ENCODE data around the gene TBCD.
"Not testable (repeated sequence)": the region's sequence is repeated elsewhere in the genome, so short reads cannot be mapped to it uniquely, and the experiment has no call there.

Gene TBCD

DNA sequence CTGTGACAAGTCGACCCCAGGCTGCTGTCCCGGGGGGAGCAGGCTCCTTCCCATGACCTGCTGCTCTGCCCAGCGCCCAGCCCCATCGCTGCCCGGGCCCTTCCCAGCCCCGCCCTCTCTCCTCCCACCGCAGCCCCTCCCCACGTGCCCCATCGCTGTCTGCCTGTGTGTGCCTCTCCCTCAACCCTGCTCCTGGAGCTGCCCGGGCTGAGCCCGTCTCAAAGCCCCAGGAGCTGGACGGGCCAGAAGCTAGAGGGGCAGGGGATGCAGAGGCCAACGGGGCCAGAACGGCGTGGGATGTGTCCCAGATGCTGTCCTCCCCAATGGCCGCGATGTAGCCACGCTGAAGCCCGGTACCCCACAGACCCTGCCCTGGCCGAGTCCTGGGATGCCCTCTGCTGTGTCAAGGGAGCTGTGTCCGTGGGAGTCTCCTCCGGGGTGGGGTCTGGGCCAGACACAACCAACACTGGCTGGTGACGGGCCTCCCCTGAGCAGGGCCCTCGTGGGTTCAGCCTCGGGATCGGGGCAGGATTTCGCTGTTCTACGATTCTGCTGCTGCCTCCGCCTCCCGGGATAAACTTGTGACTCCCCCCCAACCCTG is 206.2 kb downstream of the TBCD start:
- no peak for DNase-seq (ENCODE audit: low spot score)

DNA sequence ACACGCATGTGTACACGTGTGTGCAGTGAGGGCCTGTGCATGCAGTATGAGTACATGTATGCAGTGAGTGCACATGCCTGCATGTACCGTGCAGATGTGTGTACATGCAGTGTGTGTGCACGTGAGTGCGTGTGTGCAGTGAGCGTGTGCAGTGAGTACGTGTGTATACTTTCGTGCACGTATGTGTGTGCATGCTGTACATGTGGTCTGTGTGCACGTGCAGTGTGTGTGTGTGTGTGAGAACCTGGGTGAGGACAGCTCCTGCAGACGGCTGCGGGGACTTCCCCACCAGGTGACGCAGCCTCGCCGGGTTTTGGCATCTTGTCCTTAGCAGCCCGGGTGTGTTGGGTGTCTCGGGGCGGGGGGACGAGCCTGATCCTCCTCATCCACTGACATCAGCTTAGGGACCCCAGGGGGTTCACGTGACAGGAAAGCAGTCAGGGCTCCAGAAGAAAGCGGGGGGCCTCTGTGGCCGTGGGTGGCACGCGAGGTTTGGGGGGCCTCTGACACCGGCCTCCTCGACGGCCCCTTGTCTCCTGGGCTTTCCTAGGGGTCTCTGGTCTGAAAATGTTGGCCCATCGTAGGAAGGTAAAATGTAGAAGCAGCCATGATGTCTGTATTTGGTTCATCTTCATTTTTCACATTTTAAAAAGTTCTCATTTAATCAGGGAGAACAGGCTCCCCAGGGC is 207.5 kb downstream of the TBCD start:
- DNase-seq (ENCODE audit: low spot score): no peak

DNA sequence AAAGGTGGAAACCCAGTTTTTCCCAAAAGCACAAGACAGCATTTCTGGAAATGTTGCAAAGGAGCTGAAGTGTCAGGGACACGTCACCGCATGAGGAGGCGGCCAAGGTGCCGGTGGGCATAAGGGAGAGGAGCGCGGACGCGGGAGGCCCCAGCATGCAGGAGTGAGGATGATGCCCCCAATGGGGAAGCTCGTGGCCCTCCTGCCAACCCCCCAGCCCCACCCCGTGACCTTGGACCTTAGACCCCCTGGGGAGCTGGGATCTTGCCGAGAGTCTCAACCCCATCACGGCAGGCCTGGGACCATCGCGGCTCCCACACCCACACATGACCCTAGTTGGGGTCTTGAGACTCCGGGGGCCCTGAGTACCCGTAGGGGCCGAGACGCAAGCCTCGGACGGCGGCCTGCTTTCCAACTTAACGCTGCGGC is 208.1 kb downstream of the TBCD start:
- DNase-seq (ENCODE audit: low spot score): no peak

DNA sequence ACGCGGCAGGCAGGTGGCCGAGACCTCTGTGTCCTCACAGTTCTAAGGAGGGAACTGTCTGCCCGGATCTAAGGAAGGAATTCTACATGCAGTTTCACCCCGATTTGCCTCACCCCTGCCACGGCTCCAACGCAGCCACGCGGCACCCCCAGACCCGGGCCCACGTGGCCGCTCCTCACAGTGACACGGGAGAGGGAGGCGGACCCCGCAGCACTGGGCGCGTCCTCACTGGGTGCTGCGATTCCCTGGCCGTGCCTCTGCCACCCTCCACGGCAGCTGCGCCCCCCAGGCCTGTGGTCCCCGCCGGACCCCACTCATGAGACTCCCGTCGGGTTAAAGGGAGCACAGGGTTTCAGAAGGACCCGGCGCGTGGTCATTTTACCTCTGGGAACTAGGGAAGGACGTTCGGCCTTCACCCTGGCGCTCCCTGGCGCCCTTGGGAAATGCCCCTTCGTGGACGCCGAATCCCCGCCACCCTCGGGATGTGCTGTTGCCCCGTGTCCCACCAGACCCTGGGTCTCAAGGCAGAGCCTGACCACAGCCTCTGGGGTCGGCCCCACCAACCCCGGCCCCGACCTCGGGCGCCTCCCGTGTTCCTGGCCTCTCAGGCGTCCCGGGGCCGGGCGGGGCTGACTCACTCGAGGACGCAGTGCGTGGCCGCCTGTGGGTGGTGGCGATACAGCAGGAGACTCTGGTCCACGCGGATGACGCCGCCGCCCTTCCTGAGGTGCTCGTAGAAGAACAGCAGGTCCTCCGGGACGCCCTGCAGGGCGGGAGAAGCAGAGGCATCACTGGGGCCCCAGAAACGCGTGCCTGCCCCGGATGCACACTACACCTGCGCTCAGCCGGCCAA is 208.8 kb downstream of the TBCD start:
- no peak for DNase-seq (ENCODE audit: low spot score)

DNA sequence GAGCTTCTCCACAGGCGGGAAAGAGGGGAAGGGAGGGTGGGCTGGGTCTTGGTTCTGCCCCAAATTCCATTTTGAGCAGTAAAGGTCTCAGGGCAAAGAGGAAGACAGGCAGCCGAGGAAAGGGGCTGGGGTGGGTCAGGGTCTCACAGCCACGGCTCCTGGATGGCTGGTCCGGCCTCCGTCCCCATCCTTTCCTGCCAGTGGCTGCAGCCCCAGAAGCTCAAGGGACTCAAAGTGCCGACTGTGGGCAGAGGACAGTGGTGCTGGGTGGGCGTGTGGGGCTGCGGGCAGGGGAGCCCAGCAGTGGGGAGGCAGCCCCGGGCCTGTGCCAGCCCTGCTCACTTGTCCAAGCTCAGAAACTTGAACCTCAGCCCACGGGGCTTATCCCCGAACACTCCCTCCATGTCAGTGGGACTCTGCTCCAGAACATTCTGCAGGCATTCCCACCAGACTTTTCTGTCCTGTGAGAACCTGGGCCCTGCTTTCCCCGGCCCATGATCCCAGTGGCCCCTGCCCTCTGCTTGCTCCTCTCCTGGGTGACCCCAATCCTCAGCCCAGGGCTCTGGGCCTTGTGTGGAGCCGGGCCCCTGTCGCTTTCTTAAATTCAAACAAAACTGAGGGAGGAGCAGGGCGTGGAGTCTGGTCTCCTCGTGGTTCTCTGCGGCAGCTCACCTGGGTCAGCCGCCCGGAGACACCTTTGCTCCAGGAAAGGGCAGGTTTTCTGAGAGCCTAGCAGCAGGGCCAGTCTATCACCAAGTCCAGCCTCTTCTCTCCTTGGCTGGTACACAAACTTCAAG is 209.7 kb downstream of the TBCD start:
- DNase-seq (ENCODE audit: low spot score): no peak

DNA sequence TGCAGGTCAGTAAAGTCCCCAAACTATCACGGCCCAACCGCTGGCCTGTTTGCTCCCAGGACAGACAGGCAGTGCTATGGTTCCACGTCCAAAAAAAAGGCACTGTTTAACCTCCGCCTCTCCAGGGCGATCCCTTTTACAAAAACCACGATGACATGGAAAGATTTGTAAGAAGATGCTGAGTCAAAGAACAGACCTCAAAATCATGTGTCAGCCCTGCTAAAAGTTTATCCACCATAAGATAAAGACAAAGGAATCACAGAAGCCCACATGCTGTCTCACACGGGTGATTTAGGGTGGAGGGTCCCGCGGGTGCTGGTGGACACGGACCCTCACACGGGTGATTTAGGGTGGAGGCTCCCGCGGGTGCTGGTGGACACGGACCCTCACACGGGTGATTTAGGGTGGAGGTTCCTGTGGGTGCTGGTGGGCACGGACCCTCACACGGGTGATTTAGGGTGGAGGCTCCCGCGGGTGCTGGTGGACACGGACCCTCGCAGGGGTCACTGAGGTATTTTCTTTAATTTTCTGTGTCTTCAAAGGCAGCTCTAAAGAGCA is 210.4 kb downstream of the TBCD start:
- no peak for DNase-seq (ENCODE audit: low spot score)

DNA sequence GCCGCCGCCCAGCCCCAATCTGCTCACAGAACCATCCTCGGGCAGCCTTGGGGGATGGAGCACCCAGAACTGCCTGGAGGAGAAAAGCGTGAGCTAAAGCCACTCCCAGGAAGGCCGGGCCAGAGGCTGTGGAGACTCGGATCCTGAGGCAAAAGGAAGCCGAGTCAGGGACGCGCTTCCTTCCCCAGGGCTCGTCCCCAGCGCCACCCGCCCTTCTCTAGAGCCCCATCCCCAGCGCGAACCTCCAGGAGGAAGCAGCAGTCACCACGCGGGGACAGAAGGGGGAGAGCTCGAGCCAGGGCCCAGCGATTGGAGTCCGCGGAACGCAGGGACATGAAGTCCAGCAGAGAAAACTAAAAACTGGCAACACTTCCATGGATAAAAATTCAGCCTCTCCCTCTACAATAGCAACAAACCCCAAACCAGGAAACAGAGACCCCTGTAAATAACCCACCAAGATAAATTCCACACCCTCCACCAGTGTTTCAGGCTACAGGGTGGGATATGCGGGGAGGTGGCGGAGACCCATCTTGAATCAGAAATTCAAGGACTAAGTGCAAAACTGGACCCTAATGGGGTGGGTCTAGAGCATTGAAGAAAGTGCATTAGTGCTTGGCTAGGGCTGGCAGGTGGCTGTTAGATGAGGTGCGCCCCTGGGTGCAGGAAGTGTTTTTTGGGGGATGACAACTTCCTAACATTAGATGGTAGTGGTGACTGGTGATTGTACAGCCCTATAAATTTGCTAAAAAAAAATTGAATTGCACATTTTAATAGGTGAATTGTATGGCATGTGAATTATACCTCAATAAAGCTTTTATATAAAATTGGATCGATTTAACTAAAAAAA is 211.5 kb downstream of the TBCD start:
- DNase-seq (ENCODE audit: low spot score): no peak

DNA sequence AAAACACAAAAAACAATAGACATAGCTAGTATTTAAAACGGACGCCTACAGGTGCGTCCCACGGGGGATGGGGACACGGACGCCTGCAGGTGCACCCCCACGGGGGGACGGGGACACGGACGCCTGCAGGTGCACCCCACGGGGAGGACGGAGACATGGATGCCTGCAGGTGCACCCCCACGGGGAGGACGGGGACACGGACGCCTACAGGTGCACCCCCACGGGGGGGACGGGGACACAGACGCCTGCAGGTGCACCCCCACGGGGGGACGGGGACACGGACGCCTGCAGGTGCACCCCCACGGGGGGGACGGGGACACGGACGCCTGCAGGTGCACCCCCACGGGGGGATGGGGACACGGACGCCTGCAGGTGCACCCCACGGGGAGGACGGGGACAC is 212.6 kb downstream of the TBCD start:
- DNase-seq (ENCODE audit: low spot score): not testable (repeated sequence)

DNA sequence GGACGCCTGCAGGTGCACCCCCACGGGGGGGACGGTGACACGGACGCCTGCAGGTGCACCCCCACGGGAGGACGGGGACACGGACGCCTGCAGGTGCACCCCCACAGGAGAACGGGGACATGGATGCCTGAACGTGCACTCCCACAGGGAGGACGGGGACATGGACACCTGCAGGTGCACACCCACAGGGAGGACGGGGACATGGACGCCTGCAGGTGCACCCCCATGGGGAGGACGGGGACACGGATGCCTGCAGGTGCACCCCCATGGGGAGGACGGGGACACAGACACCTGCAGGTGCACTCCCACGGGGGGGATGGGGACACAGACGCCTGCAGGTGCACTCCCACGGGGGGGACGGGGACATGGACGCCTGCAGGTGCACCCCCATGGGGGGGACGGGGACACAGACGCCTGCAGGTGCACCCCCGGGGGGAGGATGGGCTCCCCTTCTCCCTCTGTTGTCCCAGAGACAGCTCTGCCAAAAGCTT is 213.0 kb downstream of the TBCD start:
- DNase-seq (ENCODE audit: low spot score): no peak

DNA sequence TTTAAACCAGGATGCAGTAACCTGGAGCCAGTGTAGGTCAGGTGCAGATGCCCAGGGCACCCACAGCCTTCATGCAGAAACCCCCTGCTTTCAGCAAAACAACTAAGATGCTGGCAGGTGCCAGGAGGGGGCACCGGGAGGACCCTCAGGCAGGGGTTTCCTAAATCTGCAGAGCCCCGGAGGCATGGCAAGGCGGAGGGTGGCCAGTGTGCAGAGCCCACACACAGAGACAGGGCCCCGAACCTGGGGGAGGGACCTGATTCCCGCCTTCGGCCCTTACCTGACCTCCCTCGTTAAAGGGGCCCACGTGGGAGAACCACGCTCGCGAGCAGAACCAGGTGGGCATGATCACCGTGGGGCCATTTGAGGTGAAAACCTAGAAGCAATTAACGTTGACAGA is 213.5 kb downstream of the TBCD start:
- DNase-seq (ENCODE audit: low spot score): no peak

DNA sequence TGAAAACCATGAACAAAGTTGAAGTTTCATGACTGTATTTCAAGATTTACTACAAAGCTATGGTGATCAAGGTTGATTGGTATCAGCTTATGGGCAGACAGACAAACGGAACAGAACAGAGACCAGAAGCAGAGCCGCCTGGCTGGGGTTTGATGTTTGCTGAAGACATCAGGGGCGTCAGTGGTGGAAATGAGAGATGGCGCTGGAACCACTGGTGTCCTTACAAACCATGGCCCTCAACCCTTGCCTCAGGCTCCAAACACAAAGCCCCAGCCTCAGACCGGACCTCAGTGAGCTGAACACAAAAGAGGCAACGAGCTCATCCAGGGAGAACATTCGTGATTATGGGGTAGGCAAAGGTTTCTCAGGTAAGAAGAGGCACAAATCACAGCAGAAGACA is 214.6 kb downstream of the TBCD start:
- DNase-seq (ENCODE audit: low spot score): no peak

DNA sequence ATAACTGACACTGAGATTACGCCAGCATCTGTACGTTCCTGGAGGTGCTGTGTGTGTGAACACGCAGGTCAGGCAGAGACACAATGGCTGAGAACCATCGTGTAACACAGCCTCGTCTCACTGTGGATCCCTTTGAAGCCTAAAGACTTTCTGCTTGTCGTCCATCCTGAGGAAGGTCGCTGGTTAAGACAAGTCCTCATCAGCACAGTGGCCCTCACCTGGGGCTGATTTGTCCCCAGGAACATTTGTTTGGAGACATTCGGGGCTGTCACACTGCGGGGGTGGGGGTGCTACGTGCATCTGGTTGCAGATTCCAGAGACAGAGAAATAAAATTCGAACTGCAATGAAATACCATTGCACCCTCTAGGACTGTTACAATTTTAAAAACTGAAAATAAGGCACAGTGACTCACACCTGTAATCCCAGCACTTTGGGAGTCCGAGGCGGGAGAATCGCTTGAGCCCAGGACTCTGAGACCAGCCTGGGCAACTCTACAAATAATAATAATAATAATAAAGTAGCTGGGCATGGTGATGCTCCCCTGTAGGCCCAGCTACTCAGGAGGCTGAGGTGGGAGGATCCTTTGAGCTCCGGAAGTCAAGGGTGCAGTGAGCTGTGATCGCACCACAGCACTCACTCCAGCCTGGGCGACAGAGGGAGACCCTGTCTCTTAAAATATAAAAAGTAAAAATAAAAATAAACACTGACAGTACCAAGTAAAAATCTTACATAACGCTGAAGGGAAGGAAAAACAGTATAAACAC is 215.6 kb downstream of the TBCD start:
- DNase-seq (ENCODE audit: low spot score): no peak

DNA sequence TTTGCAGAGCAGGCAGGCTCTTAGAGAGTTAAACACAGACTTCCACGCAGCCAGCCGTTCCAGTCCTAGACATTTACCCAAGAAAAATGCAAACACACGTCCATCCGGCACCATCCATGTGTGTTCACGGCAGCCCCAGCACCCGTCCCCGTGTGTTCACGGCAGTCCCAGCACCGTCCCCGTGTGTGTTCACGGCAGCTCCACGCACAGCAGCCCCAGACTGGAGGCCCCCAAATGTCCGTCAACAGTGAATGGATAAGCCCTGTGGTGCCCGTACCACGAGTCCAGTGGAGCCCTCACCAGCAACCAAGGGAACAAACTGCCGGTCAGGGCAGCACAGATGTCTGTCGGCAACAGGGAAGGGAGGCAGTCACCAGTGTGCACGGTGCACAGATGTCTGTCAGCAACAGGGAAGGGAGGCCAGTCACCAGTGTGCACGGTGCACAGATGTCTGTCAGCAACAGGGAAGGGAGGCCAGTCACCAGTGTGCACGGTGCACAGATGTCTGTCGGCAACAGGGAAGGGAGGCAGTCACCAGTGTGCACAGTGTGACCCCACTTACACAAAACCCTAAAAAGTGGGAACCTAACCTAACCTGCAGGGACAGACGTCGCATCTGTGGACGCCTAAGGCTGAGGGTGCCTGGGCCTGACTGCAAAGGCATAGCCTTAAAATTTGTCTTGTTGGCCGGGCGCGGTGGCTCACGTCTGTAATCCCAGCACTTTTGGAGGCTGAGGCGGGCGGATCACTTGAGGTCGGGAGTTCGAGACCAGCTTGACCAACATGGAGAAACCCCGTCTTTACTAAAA is 216.4 kb downstream of the TBCD start:
- not testable (repeated sequence) for DNase-seq (ENCODE audit: low spot score)

DNA sequence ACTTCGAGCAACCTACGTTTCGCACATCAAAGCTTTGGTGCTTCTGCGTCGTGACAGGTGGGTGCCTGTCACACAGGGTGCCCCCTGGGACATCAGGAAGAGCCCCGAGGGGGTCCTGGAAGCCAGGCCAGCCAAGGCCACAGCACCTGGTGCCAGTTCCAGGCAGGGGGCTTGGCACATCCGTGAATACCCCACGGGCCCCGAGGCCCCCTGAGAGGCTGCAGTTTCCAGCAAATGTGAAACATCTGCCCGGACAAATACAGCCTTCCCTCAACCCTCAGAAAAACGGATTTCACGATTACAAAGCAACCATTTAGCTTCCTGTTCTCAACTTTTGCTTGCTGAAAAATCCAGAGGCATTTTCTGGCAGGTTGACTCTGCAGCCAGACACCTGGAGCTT is 218.2 kb downstream of the TBCD start:
- no peak for DNase-seq (ENCODE audit: low spot score)

DNA sequence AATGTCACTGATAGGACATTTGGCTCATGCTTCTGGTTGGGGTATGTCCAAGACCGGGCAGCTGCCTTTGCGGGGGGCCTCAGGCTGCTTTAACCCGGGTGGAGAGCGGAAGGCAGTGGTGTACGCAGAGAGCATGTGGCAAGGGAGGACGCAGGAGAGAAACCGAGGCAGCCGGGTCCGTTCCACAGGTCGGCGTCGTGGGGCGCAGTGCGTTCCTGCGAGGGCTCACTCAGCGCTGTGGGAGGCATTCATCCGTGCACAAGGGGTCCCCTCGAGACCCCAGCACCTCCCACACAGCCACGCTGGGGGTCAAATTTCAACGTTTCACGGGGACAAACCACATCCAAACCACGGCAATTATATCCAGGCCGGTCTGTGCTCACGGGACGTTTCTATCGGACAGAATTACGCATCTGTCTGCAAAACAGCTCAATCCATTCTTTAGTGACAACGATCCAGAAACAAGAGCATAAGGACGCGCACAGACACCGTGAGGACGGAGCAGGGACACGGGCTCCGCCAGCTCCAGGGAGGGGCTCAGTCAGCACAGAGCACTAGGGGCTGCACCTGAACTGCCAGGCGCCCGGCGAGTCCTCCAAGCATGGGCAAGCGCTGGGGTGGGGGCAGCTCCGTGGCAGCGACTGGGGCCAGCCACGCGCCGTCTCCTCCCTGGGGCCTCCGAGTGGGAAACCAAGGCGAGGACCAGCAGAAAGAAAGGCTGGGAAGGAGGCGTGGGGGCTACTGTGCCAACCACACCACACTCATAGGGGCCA is 219.1 kb downstream of the TBCD start:
- no peak for DNase-seq (ENCODE audit: low spot score)

DNA sequence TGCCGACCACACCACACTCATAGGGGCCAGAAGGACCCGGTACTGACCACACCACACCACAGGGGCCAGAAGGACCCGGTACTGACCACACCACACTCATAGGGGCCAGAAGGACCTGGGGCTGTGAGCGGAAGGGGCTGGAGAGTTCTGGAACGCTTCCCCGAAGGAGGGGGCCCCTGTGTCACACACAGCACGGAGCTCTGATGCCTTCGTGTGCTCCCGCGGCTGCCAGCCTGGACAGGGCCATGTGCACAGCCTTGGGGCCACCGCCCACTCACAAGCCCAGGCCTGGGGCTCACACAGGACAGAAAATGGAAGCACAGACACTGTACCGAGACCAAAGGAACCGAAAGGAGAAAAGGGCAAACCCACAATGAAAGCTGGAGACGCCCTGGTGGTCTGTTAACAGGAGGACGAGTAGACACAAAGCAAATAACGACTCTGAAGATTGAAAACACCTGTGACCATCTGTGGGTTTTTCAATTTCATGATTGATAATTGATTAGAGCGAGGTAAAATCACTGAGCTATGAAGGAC is 221.0 kb downstream of the TBCD start:
- DNase-seq (ENCODE audit: low spot score): no peak

DNA sequence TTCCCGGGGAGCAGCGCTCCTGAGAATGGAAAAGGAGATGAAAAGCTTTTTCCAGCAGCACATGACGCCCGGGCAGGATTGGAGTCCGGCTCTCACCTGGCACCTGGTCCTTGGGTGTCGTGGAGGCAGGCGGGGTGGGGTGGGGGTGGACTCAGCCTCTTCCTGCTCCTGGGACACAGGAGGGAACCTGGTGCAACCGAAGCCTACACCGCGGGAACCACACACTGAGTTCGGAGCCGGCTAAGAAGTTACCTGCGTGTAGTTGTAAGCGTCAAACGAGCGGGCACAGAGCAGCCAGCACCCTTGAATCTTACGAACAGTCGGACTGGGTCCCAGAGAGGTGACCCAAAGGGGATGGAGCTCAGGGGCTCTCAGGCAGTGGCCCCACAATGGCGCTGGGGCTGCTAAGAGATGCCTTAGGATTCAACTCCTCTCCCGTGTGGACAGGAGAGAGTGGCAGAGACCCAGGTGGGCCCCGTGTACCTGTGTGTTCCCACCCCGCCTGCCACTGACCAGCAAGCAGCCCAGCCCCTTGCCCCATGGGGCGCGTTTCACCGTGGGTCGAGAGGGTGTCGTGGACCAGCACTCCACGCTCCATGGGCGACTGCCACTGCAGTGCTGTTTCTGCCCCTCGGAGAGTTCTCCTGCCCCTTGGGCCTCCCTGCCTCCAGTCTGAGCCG is 221.7 kb downstream of the TBCD start:
- no peak for DNase-seq (ENCODE audit: low spot score)

Measured in putamen (tissue), 1 donor.